GM12864 (cell line): Measurements from ENCODE around the gene FAM111A.

Experiments
- DNase-seq: peaks from one replicate; pipeline ENCODE4 v3.0.0-alpha.2; 2011; ENCODE audit warnings: low read depth
- H3K4me3 ChIP-seq: 2 replicates; pipeline ENCODE4 v1.5.1; 2011; ENCODE audit warnings: mild to moderate bottlenecking, low read depth, low read length, control low read depth
- CTCF ChIP-seq: IDR thresholded peaks from 2 replicates; pipeline ENCODE4 v1.5.1; 2011; ENCODE audit warnings: low read depth, mild to moderate bottlenecking, moderate library complexity, low read length, control low read depth, inconsistent platforms; ENCODE audit errors: missing control alignments

Gene FAM111A

GRCh38 chr11:59137190-59137589 is 5.5 kb upstream of the FAM111A start:
- TF ChIP-seq CTCF = no peak
- no peak overlapping the region for H3K4me3 ChIP-seq
- no peak for DNase-seq

GRCh38 chr11:59138643-59139042 is 4.0 kb upstream of the FAM111A start:
- no peak for TF ChIP-seq CTCF
- H3K4me3 ChIP-seq = no peak overlapping the region
- no peak for DNase-seq

- no peak for TF ChIP-seq CTCF
- DNase-seq = no peak
- H3K4me3 ChIP-seq = no peak overlapping the region
Observed at GRCh38 chr11:59141191-59141590, 1.5 kb upstream of the FAM111A start.

GRCh38 chr11:59141673-59142460 is 789 bp upstream of the FAM111A start:
- TF ChIP-seq CTCF = no peak
- no peak for DNase-seq
- peak overlapping the region; percentile 85 for H3K4me3 ChIP-seq

GRCh38 chr11:59144096-59144495 is 1.4 kb downstream of the FAM111A start:
- no peak for DNase-seq
- H3K4me3 ChIP-seq = peak overlapping the region; percentile 85
- TF ChIP-seq CTCF = no peak

GRCh38 chr11:59144579-59145345 is 2.1 kb downstream of the FAM111A start:
- peak; percentile 35 for TF ChIP-seq CTCF
- peak overlapping the region; percentile 85 for H3K4me3 ChIP-seq
- peak; percentile 81 for DNase-seq

GRCh38 chr11:59145534-59145933 is 2.9 kb downstream of the FAM111A start:
- no peak for DNase-seq
- no peak for TF ChIP-seq CTCF
- peak overlapping the region; percentile 85 for H3K4me3 ChIP-seq
